ENCODE data around the gene RBP5.

The RBP5 gene

DNA sequence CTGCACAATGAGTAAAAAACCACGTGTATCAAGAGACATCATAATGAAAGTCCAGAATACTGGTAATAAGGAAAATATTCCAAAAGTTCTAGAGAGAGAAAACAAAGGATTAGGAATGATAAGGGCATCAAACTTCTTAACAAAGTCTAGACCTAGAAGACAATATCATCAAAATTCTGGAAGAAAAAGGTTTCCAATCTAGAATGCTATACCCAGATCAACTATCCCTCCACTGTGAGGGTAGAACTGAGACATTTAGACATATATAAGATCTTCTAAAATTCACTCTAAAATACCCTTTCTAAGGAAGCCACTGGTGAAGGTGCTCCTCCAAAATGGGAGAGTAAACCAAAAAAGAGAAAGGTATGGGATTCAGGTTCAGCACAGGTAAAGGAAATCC lies 22.6 kb downstream of the RBP5 start:
- H3K9ac ChIP-seq (ENCODE audit: low read length): no peak overlapping the region

DNA sequence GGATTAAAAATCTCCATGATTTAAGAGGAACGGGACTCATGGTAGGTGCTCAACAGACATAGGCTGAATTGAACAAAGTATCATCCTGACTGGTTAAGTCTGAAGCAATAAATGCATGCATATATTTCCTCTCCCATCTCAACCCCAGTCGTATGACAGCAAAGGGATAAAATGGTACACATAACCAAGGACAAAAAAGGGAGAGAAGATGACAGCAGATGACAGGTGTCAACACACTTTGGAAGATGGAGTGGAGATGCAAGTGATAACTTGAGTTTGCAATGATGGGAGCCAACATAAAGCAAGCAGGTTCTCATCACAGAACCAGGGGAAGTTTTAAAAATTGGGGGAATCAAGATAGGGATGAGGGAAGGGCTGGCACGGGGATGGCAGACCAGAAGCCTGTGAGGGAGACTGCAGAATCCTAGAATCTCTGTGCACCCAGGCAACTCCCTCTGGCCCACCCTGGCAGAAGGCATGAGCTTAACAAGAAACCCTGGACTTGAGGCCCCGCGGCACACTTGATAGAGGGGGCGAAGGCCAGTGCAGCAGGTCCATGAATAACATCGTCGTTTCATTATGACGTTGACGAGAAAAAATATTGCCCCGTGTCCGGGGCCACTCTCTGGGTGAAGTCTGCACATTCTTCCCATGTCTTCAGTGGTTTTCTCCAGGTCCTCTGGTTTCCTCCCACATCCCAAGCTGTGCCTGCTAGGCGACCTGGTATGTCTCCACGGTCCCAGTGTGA lies 24.7 kb downstream of the RBP5 start:
- H3K79me2 ChIP-seq (ENCODE audit: low read length): peaks cover 7% of the 10 kb centered on the region; the same call in 1 of the 2 replicates
- no peaks in the 10 kb centered on the region for H3K4me1 ChIP-seq (ENCODE audit: low read length)
- TF ChIP-seq, protein P1, sequence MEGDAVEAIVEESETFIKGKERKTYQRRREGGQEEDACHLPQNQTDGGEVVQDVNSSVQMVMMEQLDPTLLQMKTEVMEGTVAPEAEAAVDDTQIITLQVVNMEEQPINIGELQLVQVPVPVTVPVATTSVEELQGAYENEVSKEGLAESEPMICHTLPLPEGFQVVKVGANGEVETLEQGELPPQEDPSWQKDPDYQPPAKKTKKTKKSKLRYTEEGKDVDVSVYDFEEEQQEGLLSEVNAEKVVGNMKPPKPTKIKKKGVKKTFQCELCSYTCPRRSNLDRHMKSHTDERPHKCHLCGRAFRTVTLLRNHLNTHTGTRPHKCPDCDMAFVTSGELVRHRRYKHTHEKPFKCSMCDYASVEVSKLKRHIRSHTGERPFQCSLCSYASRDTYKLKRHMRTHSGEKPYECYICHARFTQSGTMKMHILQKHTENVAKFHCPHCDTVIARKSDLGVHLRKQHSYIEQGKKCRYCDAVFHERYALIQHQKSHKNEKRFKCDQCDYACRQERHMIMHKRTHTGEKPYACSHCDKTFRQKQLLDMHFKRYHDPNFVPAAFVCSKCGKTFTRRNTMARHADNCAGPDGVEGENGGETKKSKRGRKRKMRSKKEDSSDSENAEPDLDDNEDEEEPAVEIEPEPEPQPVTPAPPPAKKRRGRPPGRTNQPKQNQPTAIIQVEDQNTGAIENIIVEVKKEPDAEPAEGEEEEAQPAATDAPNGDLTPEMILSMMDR (IDR thresholded peaks at IDR 0.05; ENCODE audit: low read depth, low read length): no peak
- TF ChIP-seq EZH2phosphoT487 (IDR thresholded peaks at IDR 0.05; ENCODE audit: low read depth): no peak
- peaks cover 7% of the 10 kb centered on the region; the same call in 1 of the 2 replicates for H3K9me3 ChIP-seq (ENCODE audit: insufficient read depth, low read length)
- no peaks in the 10 kb centered on the region for H4K20me1 ChIP-seq (ENCODE audit: insufficient read depth, low read length)
- no peak overlapping the region for H3K4me2 ChIP-seq (ENCODE audit: low read length)
- H3K4me3 ChIP-seq (ENCODE audit: low read length): no peak overlapping the region
- H2AFZ ChIP-seq (ENCODE audit: low read depth, low read length): no peak overlapping the region
- no peaks in the 10 kb centered on the region for H3K27me3 ChIP-seq (ENCODE audit: low read depth, low read length)
- H3K27ac ChIP-seq (ENCODE audit: low read length): no peak overlapping the region
- peaks cover 15% of the 10 kb centered on the region for H3K36me3 ChIP-seq (replicated peaks; ENCODE audit: low read depth, low read length)
- H3K9ac ChIP-seq (ENCODE audit: low read length): no peak overlapping the region

More for the DNA sequence above, 22.6 kb downstream of the RBP5 start:
- peaks cover 7% of the 10 kb centered on the region; the same call in 1 of the 2 replicates for H3K79me2 ChIP-seq (ENCODE audit: low read length)
- H3K9me3 ChIP-seq (ENCODE audit: insufficient read depth, low read length): peaks cover 7% of the 10 kb centered on the region; the same call in 1 of the 2 replicates
- TF ChIP-seq, protein P1 (IDR thresholded peaks at IDR 0.05; ENCODE audit: low read depth, low read length): no peak
- TF ChIP-seq EZH2phosphoT487 (IDR thresholded peaks at IDR 0.05; ENCODE audit: low read depth): no peak
- H3K4me1 ChIP-seq (ENCODE audit: low read length): no peaks in the 10 kb centered on the region
- no peak overlapping the region for H3K4me3 ChIP-seq (ENCODE audit: low read length)
- no peak overlapping the region for H3K27ac ChIP-seq (ENCODE audit: low read length)
- no peak overlapping the region for H2AFZ ChIP-seq (ENCODE audit: low read depth, low read length)
- H4K20me1 ChIP-seq (ENCODE audit: insufficient read depth, low read length): no peaks in the 10 kb centered on the region
- H3K27me3 ChIP-seq (ENCODE audit: low read depth, low read length): no peaks in the 10 kb centered on the region
- H3K4me2 ChIP-seq (ENCODE audit: low read length): no peak overlapping the region
- H3K36me3 ChIP-seq (replicated peaks; ENCODE audit: low read depth, low read length): peaks cover 15% of the 10 kb centered on the region

DNA sequence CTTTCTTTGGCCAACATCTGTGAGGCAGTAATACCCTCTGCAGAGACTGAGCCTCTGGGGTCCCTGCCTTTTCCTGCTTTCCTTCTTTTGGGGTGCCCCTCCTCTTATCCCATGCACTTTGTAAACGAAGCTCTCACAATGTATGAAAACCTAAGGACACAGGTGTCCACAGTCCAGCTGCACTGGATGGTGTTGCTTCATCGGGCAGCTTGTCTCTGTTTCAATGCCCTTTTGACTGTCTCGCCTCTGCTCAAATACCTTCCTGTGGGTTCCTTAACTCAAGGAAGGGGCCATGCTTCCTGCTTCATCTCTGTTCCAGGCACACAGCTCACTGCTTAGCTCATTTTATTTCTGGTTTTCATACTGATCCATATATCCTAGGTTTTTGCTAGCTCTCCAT lies 26.1 kb downstream of the RBP5 start:
- Histone ChIP-seq H3K27ac (ENCODE audit: low read length) (no peak overlapping the region), H3K4me2 (ENCODE audit: low read length) (no peak overlapping the region), H3K9ac (ENCODE audit: low read length) (no peak overlapping the region)

DNA sequence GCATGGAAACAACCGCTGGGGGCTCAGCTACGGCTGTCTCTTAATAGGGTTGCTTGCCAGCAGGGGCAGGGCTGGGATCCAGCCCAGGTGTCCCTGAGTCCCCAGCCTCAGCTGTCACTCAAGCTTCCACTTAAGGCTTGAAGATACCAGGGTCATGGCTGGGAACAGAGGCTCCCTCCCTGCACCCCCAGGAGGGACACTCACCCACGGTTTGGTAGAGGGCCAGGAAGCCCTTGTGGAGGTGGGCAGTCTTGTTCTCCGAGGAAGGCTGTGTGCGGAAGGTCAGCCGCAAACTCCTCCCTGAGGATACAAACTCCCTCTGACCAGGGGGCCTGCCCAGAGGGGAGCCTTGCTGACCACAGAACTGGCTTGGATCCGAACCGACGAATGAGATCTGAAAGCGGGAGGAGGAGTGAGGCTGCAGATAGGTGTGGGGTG lies 27.0 kb downstream of the RBP5 start:
- H3K9me3 ChIP-seq (ENCODE audit: insufficient read depth, low read length): peaks cover 7% of the 10 kb centered on the region; the same call in 1 of the 2 replicates
- no peak overlapping the region for H3K27ac ChIP-seq (ENCODE audit: low read length)
- no peak overlapping the region for H3K9ac ChIP-seq (ENCODE audit: low read length)
- no peaks in the 10 kb centered on the region for H3K27me3 ChIP-seq (ENCODE audit: low read depth, low read length)
- H3K36me3 ChIP-seq (replicated peaks; ENCODE audit: low read depth, low read length): peaks cover 11% of the 10 kb centered on the region
- H3K79me2 ChIP-seq (ENCODE audit: low read length): no peaks in the 10 kb centered on the region
- no peak for TF ChIP-seq EZH2phosphoT487 (IDR thresholded peaks at IDR 0.05; ENCODE audit: low read depth)
- TF ChIP-seq, protein P1 (IDR thresholded peaks at IDR 0.05; ENCODE audit: low read depth, low read length): no peak
- H3K4me2 ChIP-seq (ENCODE audit: low read length): no peak overlapping the region
- H3K4me1 ChIP-seq (ENCODE audit: low read length): no peaks in the 10 kb centered on the region
- H2AFZ ChIP-seq (ENCODE audit: low read depth, low read length): no peak overlapping the region
- H4K20me1 ChIP-seq (ENCODE audit: insufficient read depth, low read length): no peaks in the 10 kb centered on the region
- no peak overlapping the region for H3K4me3 ChIP-seq (ENCODE audit: low read length)

More for the DNA sequence above, 26.1 kb downstream of the RBP5 start:
- no peak for TF ChIP-seq EZH2phosphoT487 (IDR thresholded peaks at IDR 0.05; ENCODE audit: low read depth)
- TF ChIP-seq, protein P1 (IDR thresholded peaks at IDR 0.05; ENCODE audit: low read depth, low read length): no peak
- no peak overlapping the region for H3K4me3 ChIP-seq (ENCODE audit: low read length)
- H3K36me3 ChIP-seq (replicated peaks; ENCODE audit: low read depth, low read length): peaks cover 15% of the 10 kb centered on the region
- no peaks in the 10 kb centered on the region for H3K79me2 ChIP-seq (ENCODE audit: low read length)
- no peaks in the 10 kb centered on the region for H3K27me3 ChIP-seq (ENCODE audit: low read depth, low read length)
- no peak overlapping the region for H2AFZ ChIP-seq (ENCODE audit: low read depth, low read length)
- H3K4me1 ChIP-seq (ENCODE audit: low read length): no peaks in the 10 kb centered on the region
- H4K20me1 ChIP-seq (ENCODE audit: insufficient read depth, low read length): no peaks in the 10 kb centered on the region
- peaks cover 7% of the 10 kb centered on the region; the same call in 1 of the 2 replicates for H3K9me3 ChIP-seq (ENCODE audit: insufficient read depth, low read length)
